Activated CD4-positive, alpha-beta T cell treated with anti-CD3 and anti-CD28 coated beads, Interleukin-2, Interleukin-6, amounts not matched to agents 100 ng/mL and 50 ng/mL, durations not matched to agents 16 hours and 8 hours (primary cell): Measurements from ENCODE around the gene PIR.

ENCODE experiments used
- DNase-seq: peaks from one replicate; pipeline ENCODE4 v3.0.0-alpha.2; 2020

The PIR gene

DNA sequence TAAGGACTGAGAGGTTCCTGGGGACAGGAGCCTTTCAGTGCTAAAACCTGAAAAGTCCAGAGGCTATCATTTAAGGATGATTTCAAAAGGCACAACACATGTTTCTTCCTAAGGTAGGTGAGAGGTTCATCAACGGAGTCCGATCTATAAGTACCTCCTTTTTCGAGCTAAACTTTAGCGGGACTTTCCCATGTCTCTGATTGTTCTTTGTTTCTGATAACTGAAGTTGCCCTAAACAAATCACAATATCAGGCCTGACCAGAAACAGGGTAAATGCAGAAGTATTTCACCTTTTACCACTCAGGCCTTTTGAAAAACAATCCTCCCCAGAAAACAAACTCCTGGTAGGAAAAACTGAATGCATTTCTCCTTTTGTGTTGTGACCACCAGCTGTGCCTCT lies 17.6 kb downstream of the PIR start:
- DNase-seq, result no peak

- no peak for DNase-seq
Measured at GRCh38 chrX:15475021-15475420, 18.1 kb downstream of the PIR start.

GRCh38 chrX:15474028-15474427 lies 19.1 kb downstream of the PIR start:
- DNase-seq, result no peak

- no peak for DNase-seq
Measured at GRCh38 chrX:15472531-15472930, 20.6 kb downstream of the PIR start.

GRCh38 chrX:15471028-15471427 lies 22.1 kb downstream of the PIR start:
- DNase-seq, result peak; percentile 77

DNA sequence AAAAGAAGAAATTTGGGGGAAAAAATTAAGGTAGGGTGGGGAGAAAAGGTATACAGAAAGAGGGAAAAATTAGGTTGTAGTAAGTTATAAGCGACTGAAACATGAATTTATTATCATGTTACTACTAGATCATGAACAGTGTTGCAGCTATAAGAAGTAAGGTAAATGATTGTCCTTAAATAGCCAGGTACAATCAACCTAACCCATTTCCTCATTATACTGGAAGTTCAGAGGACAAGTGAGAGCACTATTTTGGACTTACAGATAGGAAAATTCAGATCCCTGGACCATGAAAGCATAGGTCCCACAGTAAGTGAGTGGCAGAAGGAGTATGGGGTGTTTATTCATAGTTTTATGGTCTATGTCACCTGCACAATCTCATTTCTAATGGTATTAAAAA lies 23.5 kb downstream of the PIR start:
- DNase-seq, result no peak

DNA sequence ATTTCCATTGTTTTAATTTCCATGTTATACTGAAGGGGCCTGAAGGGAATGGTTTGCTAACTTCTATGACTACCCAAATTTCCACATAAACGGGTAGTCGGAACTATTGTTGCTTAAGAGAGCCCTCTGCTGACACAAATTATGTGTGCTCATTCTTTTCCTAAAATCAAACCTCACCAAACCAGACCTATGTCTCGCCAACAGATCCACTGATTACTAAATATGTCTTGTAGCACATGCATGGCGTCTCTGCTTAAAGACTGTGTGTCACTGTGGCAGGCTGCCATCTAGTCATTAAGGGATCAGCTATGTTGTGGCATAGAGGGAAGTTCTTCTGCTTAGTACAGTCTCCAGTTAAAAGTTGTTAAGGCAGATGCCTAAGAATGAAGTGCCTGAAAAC lies 25.1 kb downstream of the PIR start:
- DNase-seq, result peak; percentile 19

GRCh38 chrX:15465896-15466651 lies 27.1 kb downstream of the PIR start:
- DNase-seq, result no peak

- DNase-seq, result no peak
Measured at GRCh38 chrX:15465347-15465746, 27.8 kb downstream of the PIR start.

GRCh38 chrX:15464704-15465103 lies 28.4 kb downstream of the PIR start:
- no peak for DNase-seq

- DNase-seq, result no peak
Measured at GRCh38 chrX:15451913-15452312, 41.2 kb downstream of the PIR start.

DNA sequence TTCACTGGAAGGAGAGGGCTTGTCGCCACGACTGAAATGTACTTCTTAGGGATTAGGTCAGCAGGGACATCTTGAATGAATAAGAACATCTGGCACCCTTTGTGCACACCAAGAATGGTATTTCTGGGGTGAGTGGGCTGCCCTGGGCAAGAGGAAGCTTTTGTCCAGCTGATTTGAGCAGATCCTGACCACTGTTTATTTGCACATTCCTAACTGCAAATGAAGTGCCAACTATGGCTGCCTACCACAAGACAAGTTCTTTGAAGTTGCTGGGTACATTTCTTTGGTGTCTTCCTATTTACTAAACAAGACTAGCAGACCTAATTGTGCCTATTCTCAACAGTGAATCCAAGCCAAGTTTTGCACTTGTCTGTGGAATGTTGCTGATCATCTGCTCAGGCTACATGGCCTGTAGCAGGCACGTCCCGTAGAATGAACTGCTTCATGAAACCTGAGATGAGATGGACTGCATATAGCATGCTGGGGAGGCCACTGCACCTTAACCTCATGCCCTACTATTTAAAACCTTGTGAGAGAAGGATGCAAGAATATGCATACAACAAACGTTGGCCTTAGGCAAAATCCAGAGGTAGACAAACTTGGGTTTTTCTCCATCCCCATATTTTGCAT lies 45.0 kb downstream of the PIR start:
- no peak for DNase-seq

GRCh38 chrX:15441464-15441863 lies 51.7 kb downstream of the PIR start:
- no peak for DNase-seq

GRCh38 chrX:15438332-15438731 lies 54.8 kb downstream of the PIR start:
- no peak for DNase-seq

DNA sequence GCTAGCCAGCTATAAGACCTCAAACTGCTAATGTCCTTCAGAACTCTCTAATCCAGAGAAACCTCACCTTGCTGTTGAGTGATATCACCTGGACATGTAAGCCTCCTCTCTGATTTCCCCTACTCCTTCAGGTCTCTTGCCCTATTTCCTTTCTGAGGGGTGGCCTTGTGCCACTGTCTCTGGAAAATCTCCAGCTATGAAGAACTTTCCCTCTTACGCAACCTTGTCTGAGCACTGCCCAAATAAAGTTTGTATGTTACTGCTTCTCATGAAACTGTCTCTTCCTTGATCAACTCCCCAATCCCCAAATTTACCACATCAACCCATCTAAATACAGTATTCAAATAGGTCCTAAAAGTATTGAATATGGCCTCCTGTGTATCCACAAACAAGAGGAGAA lies 55.4 kb downstream of the PIR start:
- DNase-seq, result no peak

GRCh38 chrX:15435836-15436619 lies 57.1 kb downstream of the PIR start:
- DNase-seq, result no peak

DNA sequence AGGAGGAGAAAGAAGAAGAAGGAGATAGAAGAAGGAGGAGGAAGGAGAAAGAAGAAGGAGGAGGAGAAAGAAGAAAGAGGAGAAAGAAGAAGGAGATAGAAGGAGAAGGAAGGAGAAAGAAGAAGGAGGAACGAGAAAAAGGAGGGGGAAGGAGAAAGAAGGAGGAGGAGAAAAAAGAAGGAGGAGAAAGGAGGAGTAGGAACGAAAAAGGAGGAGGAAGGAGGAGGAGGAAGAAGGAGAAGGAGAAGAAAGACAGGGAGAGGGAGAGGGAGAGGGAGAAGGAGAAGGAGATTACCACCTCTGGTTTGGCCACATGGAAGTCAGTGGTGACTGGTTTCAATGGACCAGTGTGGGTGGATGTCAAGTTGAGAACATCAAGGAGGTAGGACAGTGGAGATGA lies 58.9 kb downstream of the PIR start:
- DNase-seq, result no peak

DNA sequence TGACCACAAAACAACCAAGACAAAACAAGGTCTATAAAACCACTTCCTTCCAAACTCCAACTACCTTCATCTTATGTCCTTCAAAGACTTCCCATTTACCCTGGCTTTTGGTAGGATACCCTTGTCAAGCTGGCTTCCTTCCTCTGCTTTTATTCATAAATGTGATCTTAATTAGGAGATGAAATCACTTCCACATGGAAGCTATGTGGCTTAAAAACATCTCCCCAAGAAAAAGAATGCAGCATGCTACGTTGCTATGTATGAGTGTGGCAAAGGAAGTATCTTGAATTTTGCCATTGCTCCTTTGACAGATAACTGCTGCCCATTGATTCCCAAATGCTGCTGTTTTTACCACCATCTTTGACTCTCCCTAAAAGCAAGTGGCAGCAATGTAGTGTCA lies 62.5 kb downstream of the PIR start:
- DNase-seq, result no peak

GRCh38 chrX:15430076-15430475 lies 63.1 kb downstream of the PIR start:
- DNase-seq, result no peak

DNA sequence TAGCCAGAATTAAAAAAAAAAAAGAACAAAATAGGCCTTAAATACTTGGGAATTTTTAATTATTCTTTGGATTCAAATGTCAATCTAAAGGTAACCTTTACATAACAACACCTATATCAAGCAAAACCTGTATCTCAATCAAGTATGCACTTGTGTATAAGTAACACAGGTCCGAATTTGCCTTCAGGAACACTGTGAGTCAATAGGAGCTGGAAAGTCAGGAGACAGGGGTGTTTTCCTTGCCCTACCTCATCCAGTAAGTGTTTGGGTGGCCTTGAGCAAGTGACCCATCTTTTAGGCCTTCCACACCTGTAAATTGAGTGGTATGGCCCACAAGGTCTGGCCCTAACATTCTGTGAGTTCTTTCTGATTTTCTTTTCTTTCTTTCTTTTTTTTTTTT lies 68.1 kb downstream of the PIR start:
- DNase-seq, result no peak

GRCh38 chrX:15418707-15419181 lies 74.4 kb downstream of the PIR start:
- DNase-seq, result no peak

DNA sequence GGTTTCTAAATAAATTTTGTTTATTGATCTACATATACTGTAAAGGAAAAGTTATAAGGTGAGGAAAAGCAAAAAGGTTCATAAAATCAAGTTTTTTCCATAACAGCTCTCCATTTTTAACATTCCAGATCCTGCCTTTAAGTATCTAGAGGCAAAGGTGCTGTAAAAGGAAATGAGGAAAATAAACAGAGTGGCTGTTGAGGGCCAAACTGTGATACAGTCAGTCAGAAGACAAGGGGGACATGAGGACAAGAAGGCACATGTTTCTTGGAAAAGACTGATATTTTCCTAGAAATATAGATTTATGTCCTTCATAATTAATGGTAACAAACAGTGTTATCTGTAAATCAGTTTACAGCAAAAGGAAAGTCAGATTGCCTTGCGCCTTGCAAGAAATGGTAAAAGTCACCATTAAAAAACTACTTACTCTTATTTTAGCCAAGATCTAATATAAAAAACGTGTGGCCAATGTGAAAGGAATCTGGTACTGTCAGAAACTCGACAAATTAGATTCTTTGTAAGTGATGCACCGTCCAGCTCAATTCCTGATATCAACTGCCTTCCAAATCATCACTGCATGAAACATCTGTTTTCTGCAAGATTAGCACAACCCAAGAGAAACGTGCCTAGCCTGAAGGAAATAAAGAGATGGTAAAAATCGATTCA lies 75.0 kb downstream of the PIR start:
- no peak for DNase-seq
